ENCODE data around the gene PSG2. TPM values are rescaled to one million over a fixed set of nuclear protein-coding genes. Genes with fewer than 3 reads are reported as not detected.
A peak's percentile ranks its signal among the peaks of the same experiment; 100 is the strongest.
"Not testable (repeated sequence)": the region's sequence is repeated elsewhere in the genome, so short reads cannot be mapped to it uniquely, and the experiment has no call there.

Gene PSG2
- total RNA-seq, 1 experiment from 2014 or later: not detected

DNA sequence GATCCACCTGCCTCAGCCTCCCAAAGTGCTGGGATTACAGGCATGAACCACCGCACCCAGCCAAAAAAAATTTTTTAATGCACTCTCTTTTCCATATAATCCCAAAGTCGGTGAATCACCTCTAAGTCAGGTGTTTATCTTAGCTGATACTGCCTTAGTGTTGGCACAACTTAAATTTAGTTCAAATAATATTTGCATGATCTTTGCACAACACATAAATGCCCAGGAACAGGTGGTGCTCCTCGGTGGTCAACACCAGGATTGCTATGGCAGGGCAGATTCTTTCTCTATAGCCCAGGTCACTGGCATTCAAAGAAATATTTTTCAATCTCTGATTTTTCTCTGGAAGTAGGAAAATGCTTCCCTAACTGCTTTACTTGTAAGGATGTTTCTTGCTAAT is 33.9 kb upstream of the PSG2 start:
- intact Hi-C loops (cut with micrococcal nuclease; ENCODE audit: unreplicated experiment); H3K36me3 Mint-ChIP-seq (ENCODE audit: insufficient read depth, unreplicated experiment); H3K27ac Mint-ChIP-seq (ENCODE audit: unreplicated experiment); CTCF ChIA-PET; H3K4me3 Mint-ChIP-seq (ENCODE audit: low read depth, unreplicated experiment); DNase-seq; H3K9me3 Mint-ChIP-seq (ENCODE audit: low read depth, unreplicated experiment); BruUV-seq (replicated peaks): not testable (repeated sequence)
- Mint-ChIP-seq H3K4me1 (ENCODE audit: low read depth, unreplicated experiment) (peaks cover 17% of the 10 kb centered on the region), H3K27me3 (ENCODE audit: unreplicated experiment) (peaks cover 25% of the 10 kb centered on the region)

DNA sequence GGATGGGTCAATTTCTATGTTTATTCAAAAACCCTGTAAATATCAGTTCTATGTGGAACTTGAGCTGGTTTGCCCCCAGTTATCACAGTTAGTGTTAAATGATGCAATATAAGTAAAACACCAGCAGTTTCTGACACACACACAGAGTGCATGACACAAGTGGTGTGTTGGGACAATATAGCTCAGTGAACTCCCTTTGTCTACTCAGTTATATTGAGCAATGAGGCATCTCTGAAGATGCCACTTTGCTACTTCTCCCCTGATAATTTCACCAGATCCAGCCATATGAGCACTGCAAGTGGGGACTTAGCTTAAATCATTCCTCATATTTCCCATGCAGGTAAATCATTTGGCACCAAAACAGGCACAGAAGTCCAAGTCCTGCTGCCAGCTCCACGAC is 33.0 kb upstream of the PSG2 start:
- Mint-ChIP-seq H3K4me1 (ENCODE audit: low read depth, unreplicated experiment) (peaks cover 12% of the 10 kb centered on the region), H3K27me3 (ENCODE audit: unreplicated experiment) (peaks cover 16% of the 10 kb centered on the region)
- BruUV-seq (replicated peaks); H3K4me3 Mint-ChIP-seq (ENCODE audit: low read depth, unreplicated experiment); DNase-seq; H3K36me3 Mint-ChIP-seq (ENCODE audit: insufficient read depth, unreplicated experiment); intact Hi-C loops (cut with micrococcal nuclease; ENCODE audit: unreplicated experiment); H3K27ac Mint-ChIP-seq (ENCODE audit: unreplicated experiment); H3K9me3 Mint-ChIP-seq (ENCODE audit: low read depth, unreplicated experiment); CTCF ChIA-PET: not testable (repeated sequence)

GRCh38 chr19:43115064-43115463 is 32.6 kb upstream of the PSG2 start:
- H3K9me3 Mint-ChIP-seq (ENCODE audit: low read depth, unreplicated experiment); H3K27ac Mint-ChIP-seq (ENCODE audit: unreplicated experiment); DNase-seq; H3K4me3 Mint-ChIP-seq (ENCODE audit: low read depth, unreplicated experiment); H3K36me3 Mint-ChIP-seq (ENCODE audit: insufficient read depth, unreplicated experiment); intact Hi-C loops (cut with micrococcal nuclease; ENCODE audit: unreplicated experiment); BruUV-seq (replicated peaks); CTCF ChIA-PET: not testable (repeated sequence)
- H3K4me1 Mint-ChIP-seq (ENCODE audit: low read depth, unreplicated experiment): peaks cover 11% of the 10 kb centered on the region
- peaks cover 11% of the 10 kb centered on the region for H3K27me3 Mint-ChIP-seq (ENCODE audit: unreplicated experiment)

GRCh38 chr19:43114626-43115025 is 32.1 kb upstream of the PSG2 start:
- H3K9me3 Mint-ChIP-seq (ENCODE audit: low read depth, unreplicated experiment); H3K27me3 Mint-ChIP-seq (ENCODE audit: unreplicated experiment); H3K4me3 Mint-ChIP-seq (ENCODE audit: low read depth, unreplicated experiment); intact Hi-C loops (cut with micrococcal nuclease; ENCODE audit: unreplicated experiment); H3K36me3 Mint-ChIP-seq (ENCODE audit: insufficient read depth, unreplicated experiment); H3K4me1 Mint-ChIP-seq (ENCODE audit: low read depth, unreplicated experiment); BruUV-seq (replicated peaks); CTCF ChIA-PET; H3K27ac Mint-ChIP-seq (ENCODE audit: unreplicated experiment); DNase-seq: not testable (repeated sequence)

DNA sequence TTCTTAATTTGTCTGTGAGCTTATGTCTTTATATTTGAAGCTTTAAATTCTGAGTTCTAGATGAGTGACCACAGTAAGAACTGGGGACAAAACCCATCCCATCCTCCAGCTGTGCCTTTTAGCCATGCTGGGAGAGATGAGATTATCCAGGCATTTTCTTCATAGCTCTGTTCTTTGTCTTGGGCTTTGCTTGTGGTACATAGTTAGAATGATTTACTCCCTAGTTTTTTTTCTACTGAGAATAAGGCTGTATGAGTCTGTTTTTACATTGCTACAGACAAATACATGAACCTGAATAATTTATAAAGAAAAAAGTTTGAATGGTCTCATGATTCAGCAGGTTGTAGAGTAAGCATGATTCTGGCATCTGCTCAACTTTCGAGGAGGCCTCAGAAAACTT is 24.9 kb upstream of the PSG2 start:
- CTCF ChIA-PET; BruUV-seq (replicated peaks): not testable (repeated sequence)
- intact Hi-C loops (cut with micrococcal nuclease; ENCODE audit: unreplicated experiment): loop anchor here (5.0 to 10.0 kb wide), 3 partner anchors 95 to 317 kb away; no protein-coding TSS in a partner anchor

GRCh38 chr19:43105496-43105895 is 23.0 kb upstream of the PSG2 start:
- Mint-ChIP-seq H3K9me3 (ENCODE audit: low read depth, unreplicated experiment) (peaks cover 8% of the 10 kb centered on the region), H3K4me3 (ENCODE audit: low read depth, unreplicated experiment) (no peak overlapping the region), H3K4me1 (ENCODE audit: low read depth, unreplicated experiment) (peaks cover 19% of the 10 kb centered on the region), H3K27me3 (ENCODE audit: unreplicated experiment) (no peaks in the 10 kb centered on the region), H3K27ac (ENCODE audit: unreplicated experiment) (no peak overlapping the region), H3K36me3 (ENCODE audit: insufficient read depth, unreplicated experiment) (peaks cover 4% of the 10 kb centered on the region)
- TF ChIP-seq, protein P1, sequence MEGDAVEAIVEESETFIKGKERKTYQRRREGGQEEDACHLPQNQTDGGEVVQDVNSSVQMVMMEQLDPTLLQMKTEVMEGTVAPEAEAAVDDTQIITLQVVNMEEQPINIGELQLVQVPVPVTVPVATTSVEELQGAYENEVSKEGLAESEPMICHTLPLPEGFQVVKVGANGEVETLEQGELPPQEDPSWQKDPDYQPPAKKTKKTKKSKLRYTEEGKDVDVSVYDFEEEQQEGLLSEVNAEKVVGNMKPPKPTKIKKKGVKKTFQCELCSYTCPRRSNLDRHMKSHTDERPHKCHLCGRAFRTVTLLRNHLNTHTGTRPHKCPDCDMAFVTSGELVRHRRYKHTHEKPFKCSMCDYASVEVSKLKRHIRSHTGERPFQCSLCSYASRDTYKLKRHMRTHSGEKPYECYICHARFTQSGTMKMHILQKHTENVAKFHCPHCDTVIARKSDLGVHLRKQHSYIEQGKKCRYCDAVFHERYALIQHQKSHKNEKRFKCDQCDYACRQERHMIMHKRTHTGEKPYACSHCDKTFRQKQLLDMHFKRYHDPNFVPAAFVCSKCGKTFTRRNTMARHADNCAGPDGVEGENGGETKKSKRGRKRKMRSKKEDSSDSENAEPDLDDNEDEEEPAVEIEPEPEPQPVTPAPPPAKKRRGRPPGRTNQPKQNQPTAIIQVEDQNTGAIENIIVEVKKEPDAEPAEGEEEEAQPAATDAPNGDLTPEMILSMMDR (IDR thresholded peaks at IDR 0.05; ENCODE audit: unreplicated experiment): no peak
- no TSS peak for BruUV-seq (replicated peaks)
- CTCF ChIA-PET: interaction anchor here (0.8 to 2.0 kb wide), 3 partner anchors 87 to 101 kb away, joined by 5 to 6 read pairs (median 6); partner anchors contain the start of gene PSG4
- intact Hi-C loops (cut with micrococcal nuclease; ENCODE audit: unreplicated experiment): loop anchor here (5.0 to 10.0 kb wide), 3 partner anchors 97 to 319 kb away; no protein-coding TSS in a partner anchor
- no peak for DNase-seq

More for the DNA sequence above, 24.9 kb upstream of the PSG2 start:
- not testable (repeated sequence) for H3K27me3 Mint-ChIP-seq (ENCODE audit: unreplicated experiment); DNase-seq; H3K4me3 Mint-ChIP-seq (ENCODE audit: low read depth, unreplicated experiment); H3K27ac Mint-ChIP-seq (ENCODE audit: unreplicated experiment); H3K36me3 Mint-ChIP-seq (ENCODE audit: insufficient read depth, unreplicated experiment); H3K9me3 Mint-ChIP-seq (ENCODE audit: low read depth, unreplicated experiment)
- peaks cover 19% of the 10 kb centered on the region for H3K4me1 Mint-ChIP-seq (ENCODE audit: low read depth, unreplicated experiment)

DNA sequence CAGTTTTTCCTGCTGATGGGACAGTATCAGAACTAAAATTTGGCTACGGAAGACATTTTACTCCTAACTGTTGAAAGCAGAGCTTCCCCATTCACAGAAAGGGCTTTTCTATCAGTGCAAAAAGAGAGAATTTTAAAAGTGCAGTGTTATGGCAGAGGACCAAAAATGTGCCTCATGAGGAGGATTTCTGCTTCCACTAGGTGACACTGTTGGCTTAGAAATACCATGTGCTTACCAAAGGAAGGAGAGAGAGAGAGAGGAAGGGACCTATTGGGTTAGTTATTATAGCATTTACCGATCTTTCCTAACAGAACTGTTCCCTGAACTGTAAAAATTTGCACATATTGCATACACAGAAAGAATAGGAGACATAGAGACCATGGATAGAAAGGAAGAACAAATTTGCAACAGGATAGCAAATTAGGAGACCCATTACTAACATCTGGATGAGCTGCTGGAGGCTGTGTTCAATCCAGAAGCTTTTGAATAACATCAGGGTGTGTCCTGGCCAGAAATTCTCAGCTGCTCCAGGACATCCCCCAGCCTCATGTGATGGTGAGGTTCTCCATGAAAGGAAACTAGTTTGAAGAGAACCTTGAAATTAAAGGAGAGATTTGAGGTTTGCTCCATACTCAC is 21.8 kb upstream of the PSG2 start:
- not testable (repeated sequence) for H3K4me3 Mint-ChIP-seq (ENCODE audit: low read depth, unreplicated experiment); H3K27ac Mint-ChIP-seq (ENCODE audit: unreplicated experiment); H3K36me3 Mint-ChIP-seq (ENCODE audit: insufficient read depth, unreplicated experiment); BruUV-seq (replicated peaks); H3K9me3 Mint-ChIP-seq (ENCODE audit: low read depth, unreplicated experiment); H3K27me3 Mint-ChIP-seq (ENCODE audit: unreplicated experiment)
- intact Hi-C loops (cut with micrococcal nuclease; ENCODE audit: unreplicated experiment): loop anchor here (5.0 to 10.0 kb wide), 3 partner anchors 88 to 320 kb away; no protein-coding TSS in a partner anchor
- H3K4me1 Mint-ChIP-seq (ENCODE audit: low read depth, unreplicated experiment): peaks cover 12% of the 10 kb centered on the region
- CTCF ChIA-PET: interaction anchor here (1.1 to 2.0 kb wide), 3 partner anchors 88 to 103 kb away, joined by 3 to 6 read pairs (median 6); no protein-coding TSS in a partner anchor
- DNase-seq: peak; percentile 55

Data from Calu3 (cell line).